Subcutaneous preadipocyte (primary cell): ENCODE results near the gene PTPDC1. TPM values are rescaled to one million over a fixed set of nuclear protein-coding genes. Genes with fewer than 3 reads are reported as not detected.

Experiments
- total RNA-seq: library from RNA; depleted of rRNA; stranded (reverse); fragments of >200 nt; gene quantifications from 2 replicates; pipeline ENCODE4 v1.2.3, GENCODE V29; 2012

Gene PTPDC1
- total RNA-seq: 11.0 and 14.9 TPM in 2 replicates

GRCh38 chr9:94084314-94084713 is at the start of gene PTPDC1:
TSS of gene PTPDC1 (plus strand) at chr9:94084464. CDS start at chr9:94084531, 67 bp downstream.

Other genes starting within 250 kb of the PTPDC1 start
- gene BARX1, start 129.1 kb upstream of the PTPDC1 start, total RNA-seq: under 0.01 TPM in 1 of 2 replicates, not detected in the other
- 4.3 and 4.4 TPM in 2 replicates for gene ZNF169, start 174.8 kb downstream of the PTPDC1 start, total RNA-seq
- gene NUTM2F, start 244.2 kb downstream of the PTPDC1 start, total RNA-seq: not detected in 2 replicates